Tibial nerve (tissue), 3 donors: ENCODE measurements around the gene DENND4C.

Source experiments
- POLR2A ChIP-seq, 2 donors: fragments of 450-650 bp; IDR thresholded peaks; one replicate each; pipeline ENCODE4 v1.6.1; 2017; ENCODE audit warnings: antibody characterized with exemption in 2 of 2, mild to moderate bottlenecking in 2 of 2, moderate library complexity in 2 of 2
- TF ChIP-seq, protein P1 (sequence below), 5 experiments: fragments of 200-600 bp in 3 of 5; fragments of 450-650 bp in 2 of 5; sonication (generic) in 3 of 5; IDR thresholded peaks; one replicate each; pipeline ENCODE4 v1.5.1; 2016 to 2019; ENCODE audit warnings: antibody characterized with exemption in 5 of 5, mild to moderate bottlenecking in 3 of 5, moderate library complexity in 2 of 5

DNA sequence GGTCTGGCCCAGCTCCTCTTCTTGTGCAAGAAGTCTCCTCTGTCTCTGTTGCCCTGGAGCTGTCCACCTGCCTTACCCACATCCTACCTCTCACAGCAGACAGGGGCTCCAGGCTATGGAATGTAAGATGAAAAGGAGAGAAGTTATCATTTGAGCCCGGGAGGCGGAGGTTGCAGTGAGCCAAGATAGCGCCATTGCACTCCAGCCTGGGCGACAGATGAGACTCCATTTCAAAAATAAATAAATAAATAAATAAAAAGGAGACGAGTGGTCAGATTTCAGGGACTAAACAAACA is 37.5 kb upstream of the DENND4C start:
- TF ChIP-seq POLR2A (IDR thresholded peaks at IDR 0.05): no peak
- TF ChIP-seq, protein P1, sequence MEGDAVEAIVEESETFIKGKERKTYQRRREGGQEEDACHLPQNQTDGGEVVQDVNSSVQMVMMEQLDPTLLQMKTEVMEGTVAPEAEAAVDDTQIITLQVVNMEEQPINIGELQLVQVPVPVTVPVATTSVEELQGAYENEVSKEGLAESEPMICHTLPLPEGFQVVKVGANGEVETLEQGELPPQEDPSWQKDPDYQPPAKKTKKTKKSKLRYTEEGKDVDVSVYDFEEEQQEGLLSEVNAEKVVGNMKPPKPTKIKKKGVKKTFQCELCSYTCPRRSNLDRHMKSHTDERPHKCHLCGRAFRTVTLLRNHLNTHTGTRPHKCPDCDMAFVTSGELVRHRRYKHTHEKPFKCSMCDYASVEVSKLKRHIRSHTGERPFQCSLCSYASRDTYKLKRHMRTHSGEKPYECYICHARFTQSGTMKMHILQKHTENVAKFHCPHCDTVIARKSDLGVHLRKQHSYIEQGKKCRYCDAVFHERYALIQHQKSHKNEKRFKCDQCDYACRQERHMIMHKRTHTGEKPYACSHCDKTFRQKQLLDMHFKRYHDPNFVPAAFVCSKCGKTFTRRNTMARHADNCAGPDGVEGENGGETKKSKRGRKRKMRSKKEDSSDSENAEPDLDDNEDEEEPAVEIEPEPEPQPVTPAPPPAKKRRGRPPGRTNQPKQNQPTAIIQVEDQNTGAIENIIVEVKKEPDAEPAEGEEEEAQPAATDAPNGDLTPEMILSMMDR (IDR thresholded peaks at IDR 0.05): no peak
